CD4-positive, alpha-beta T cell treated with Interleukin-6 for 4 hours (primary cell): ENCODE measurements around the gene RUFY2.
"Not testable (repeated sequence)": the region's sequence is repeated elsewhere in the genome, so short reads cannot be mapped to it uniquely, and the experiment has no call there.

Experiments
- DNase-seq: peaks from one replicate; pipeline ENCODE4 v3.0.0-alpha.2; 2020; ENCODE audit warnings: mixed read lengths

The RUFY2 gene, protein sequence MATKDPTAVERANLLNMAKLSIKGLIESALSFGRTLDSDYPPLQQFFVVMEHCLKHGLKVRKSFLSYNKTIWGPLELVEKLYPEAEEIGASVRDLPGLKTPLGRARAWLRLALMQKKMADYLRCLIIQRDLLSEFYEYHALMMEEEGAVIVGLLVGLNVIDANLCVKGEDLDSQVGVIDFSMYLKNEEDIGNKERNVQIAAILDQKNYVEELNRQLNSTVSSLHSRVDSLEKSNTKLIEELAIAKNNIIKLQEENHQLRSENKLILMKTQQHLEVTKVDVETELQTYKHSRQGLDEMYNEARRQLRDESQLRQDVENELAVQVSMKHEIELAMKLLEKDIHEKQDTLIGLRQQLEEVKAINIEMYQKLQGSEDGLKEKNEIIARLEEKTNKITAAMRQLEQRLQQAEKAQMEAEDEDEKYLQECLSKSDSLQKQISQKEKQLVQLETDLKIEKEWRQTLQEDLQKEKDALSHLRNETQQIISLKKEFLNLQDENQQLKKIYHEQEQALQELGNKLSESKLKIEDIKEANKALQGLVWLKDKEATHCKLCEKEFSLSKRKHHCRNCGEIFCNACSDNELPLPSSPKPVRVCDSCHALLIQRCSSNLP

DNA sequence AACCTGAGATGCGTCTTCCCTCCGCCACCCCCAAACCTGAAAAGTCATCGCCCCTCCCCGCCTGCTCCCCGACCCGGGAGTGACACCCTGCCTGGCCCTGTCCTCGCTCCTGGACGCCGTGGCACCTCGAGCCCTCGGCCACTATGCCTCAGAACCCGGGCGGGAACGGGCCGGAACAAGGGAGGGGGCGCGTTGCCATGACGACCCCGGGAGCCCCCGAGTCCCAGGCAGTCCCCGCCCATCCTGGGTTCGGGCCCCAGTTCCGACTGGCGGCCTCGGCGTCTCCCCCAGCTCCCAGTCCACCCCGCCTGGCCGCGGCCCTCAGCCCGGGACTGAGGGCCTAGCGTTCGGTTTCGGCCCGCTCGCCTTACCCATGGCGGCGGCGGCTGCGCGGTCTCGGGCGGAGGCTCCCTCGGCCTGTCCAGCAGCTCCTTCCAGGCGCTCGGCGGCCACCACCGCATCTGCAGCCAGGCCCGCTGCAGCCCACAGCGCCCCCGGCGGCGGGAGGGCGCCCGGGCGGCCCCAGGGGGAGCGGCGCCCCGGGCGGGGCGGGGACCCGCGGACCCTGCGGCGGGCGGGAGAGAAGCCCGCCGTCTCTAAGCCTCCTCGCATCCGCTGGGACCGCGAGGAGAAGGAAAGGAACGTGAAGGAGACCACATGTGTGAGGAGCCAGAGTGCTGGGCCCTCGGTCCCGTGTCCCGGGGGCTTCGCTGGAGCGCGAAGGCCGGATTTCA, at the start of gene RUFY2:
TSS of gene RUFY2 (minus strand) at position 463 of the 734 bp plus-strand sequence. CDS start at position 375, 88 bp downstream.
- peak; percentile 79 for DNase-seq

DNA sequence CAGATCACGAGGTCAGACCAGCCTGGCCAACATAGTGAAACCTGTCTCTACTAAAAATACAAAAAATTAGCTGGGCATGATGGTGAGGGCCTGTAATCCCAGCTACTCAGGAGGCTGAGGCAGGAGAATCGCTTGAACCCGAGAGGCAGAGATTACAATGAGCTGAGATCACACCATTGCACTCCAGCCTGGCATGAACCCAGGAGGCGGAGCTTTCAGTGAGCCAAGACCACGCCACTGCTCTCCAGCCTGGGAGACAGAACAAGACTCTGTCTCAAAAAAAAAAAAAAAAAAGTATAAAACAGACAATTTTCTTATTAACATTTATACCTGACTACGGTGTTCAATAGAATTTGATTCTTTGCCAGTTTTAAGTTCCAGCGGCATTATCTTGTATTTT, 42.6 kb upstream of the RUFY2 start:
- not testable (repeated sequence) for DNase-seq

DNA sequence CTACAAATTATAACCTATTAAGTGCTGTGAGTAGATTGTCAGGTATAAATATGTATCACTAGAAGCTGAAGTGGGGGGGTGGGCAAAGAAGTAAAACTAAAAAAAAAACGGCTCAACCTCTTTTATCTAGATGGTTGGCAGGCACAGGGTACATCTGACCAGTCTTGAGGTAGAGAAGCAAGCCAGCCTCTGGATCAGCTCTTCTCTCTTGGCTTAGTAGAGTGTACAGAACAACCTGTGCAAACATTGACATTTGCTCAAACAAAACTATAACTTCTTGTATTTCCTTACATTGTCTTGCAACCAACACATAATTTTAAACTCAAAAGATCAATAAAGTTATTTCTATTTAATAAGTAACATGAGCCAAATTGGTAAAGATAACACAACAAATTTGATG, 39.1 kb upstream of the RUFY2 start:
- no peak for DNase-seq

DNA sequence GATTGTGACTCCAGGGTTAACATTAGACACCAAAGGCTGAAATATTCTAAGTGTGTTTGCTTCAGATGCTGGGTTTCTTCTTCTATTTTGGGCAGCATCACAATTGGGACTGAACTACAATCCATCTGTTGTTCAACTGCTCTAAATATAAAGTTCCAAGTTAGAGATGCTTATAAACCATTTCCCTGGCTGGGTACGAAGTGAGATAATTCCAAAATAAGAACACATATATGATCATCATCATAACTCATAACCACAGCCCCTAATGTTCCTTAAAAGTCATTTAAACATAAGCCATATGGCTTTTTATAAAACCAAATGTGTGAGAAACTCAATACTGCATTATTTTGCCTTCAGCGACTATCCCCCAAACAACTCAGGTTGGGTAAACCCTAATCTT, 35.9 kb upstream of the RUFY2 start:
- no peak for DNase-seq

DNA sequence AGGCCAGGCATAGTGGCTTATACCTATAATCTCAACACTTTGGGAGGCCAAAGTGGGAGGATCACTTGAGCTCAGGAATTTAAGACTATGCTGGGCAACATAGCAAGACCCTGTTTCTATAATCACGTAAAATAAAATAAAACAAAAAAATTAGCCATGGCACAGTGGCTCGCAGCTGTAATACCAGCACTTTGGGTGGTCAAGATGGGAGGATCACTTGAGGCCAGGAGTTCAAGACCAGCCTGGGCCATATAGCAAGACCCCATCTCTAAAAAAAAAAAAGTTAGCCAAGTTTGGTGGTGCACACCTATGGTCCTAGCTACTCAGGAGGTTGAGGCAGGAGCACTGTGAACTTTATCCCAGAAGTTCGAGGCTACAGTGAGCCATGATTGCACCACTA, 33.8 kb upstream of the RUFY2 start:
- DNase-seq: no peak

DNA sequence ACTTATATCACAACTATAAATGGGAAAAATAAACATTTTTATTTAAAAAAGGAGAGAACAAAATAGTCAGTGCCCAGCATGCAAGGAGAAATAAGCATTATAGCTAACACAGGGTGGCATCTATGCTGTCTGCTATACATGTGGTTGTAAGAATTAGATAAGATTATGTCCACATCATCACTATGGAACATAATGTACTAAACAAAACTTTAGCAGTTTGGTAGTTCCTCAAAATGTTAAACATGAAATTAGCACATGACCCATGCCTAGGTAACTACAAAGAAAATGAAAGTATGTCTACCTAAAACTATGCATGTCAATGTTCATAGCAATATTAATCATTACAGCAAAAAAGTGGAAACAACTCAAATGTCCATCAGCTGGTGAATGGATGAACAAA, 28.7 kb upstream of the RUFY2 start:
- no peak for DNase-seq

DNA sequence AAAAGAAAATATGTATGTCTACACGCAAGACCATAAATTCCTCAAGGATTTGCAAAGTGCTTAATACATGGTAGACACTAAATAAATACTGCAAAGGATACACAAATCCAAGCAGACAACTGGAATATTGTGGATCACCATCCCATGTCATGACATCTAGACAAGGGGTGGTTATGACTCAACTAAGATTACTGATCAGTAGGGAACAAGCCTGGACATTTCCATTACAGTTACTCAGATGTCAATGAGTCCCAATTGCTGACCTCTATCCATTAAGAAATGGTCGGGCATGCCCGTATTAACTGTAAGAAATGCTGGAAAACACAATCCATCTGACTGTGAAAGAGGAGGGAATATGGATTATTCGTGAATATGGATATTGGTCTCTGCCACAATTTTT, 27.6 kb upstream of the RUFY2 start:
- DNase-seq: no peak

DNA sequence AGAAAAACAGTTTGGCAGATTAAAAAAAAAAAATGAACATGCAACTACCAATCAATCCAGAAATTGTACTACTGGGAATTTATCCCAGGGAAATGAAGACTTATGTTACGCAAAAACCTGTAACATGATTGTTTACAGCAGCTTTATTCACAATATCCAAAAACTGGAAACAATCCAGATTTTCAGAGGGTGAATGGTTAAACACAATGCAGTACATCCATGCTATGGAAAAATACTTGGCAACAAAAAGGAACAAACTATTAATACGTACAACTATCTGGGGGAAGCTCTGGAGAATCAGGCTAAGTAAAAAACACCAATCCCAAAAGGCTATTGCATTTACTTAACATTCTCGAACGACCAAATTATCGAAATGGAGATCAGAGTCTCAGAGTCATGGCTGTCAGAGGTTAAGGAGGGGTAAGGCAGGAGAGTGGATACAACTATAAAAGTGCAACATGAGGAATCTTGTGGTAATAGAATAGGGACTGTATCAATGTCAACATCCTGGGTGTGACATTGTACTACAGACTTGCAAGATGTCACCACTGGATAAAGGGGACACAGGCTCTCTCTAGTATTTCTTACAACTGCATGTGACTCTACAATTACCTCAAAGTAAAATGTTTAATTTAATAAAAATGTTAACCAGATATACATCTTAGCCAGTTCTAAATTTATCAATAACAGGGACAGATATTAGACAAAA, 21.5 kb upstream of the RUFY2 start:
- no peak for DNase-seq

DNA sequence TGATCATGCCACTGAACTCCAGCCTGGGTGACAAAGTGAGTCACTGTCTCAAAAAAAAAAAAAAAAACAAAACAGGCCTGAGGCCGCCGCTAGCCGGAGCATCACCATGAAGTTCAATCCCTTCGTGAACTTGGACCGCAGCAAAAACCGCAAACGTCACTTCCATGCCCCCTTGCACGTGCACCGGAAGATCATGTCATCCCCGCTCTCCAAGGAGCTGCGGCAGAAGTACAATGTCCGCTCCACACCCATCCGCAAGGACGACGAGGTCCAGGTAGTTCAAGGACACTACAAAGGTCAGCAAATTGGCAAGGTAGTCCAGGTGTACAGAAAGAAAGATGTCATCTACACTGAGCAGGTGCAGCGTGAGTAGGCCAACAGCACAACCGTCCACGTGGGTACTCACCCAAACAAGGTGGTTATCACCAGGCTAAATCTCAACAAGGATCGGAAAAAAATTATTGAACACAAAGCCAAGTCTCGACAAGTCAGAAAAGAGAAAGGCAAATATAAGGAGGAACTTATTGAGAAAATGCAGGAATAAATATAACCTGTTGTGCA, 17.5 kb upstream of the RUFY2 start:
- DNase-seq: no peak

DNA sequence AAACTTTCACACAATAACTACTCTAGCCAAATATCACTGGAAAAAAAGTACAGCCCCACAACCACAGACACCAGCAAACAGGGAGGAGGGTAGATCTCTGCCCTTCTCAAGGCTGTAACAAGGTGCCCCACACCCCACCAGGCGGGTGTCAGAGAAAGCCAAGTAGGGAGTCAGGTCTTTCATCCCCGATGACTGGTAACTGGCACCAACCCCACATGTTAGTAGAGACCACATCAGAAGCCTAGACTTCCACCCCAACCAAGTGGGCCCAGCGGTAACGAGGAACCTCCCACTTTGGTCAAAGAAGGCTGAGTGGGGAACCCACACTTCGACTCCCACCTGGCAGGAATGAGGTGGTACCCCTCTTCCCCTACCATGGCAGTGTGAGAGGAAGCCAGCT, 16.4 kb upstream of the RUFY2 start:
- peak; percentile 47 for DNase-seq

DNA sequence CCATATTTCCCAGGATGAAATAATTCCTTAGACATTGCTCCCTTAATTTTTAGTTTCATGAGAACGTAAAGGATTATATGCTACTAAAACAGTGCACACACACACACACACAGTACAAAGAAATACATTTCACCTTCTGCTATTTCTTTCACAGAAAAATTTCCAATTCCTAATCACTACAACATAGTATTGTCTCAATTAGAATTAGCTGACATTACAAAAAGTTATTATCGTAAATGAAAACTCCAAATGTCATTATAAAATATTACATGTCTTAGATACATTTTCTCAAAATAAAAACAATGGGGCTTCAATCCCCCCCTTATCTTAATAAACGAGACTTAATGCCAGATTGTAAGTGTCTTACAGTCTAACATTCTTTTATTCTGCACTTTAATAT, 12.3 kb upstream of the RUFY2 start:
- DNase-seq: no peak

DNA sequence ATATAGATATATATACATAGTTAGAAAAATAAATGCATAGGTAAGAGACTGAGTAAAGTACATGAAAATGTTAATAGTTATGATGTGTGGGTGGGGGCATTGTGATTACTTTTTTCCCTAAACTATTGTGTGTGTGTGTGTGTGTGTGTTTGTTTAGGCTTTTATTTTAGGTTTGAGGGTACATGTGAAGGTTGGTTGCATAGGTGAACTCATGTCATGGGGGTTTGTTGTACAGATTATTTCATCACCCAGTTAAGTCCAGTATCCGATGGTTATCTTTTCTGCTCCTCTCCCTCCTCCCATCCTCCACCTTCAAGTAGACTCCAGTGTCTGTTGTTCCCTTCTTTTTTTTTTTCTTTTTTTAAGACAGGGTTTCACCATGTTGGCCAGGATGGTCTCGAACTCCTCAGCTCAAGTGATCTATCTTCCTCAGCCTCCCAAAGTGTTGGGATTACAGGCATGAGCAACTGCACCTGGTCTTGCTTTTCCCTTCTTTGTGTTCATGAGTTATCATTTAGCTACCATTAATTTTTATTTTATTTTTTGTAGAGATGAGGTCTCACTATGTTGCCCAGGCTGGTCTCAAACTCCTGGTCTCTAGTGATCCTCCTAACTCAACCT, 1.9 kb upstream of the RUFY2 start:
- DNase-seq: no peak

DNA sequence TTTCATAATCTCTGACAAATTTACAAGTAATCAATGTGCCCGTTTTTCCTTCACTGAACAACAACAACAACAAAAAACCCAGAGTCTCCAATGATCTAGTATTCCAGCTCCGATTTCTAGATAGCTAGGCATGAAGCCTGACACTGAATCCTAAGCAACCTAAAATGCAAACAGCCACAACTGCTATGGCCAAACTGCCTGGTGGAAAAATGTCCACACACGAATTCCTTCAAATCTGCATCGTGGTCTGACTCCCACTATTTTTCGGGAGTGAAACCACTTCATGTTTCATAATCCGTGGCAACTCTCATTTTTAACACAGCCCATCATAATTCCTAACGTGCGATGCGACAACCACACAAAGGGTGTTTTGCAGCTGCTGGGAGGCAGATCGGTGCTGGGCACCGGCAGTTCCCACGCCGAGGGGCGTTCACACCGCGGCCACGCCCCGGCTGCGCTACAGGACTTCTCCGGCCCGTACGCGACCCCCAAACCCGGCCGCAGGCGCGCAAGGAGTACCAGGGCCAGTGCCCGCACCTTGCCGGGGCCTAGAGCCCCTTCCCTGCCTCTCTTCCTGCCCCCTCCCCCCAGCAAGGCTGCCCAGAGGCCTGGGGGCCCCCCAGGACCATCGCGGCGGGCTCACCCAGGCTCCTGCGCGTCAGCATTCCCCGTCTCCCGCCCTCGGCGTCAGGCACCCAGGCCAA, 814 bp downstream of the RUFY2 start:
- peak; percentile 37 for DNase-seq

DNA sequence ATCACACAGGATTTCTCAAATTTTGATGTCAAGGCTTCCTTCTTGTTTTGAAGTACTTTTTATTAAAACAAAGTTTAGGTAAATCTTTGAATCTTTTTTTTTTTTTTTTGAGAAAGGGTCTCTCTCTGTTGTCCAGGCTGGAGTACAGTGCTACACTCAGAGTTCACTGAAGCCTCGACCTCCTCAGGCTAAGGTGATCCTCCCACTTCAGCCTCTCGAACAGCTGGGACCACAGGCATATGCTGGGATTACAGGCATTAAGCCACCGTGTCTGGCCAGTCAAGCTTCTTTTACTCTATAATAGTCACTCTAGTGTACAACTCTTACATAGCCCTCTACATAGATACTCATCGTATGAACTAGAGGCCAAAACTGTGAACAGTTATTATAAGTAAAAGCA, 3.4 kb downstream of the RUFY2 start:
- no peak for DNase-seq

DNA sequence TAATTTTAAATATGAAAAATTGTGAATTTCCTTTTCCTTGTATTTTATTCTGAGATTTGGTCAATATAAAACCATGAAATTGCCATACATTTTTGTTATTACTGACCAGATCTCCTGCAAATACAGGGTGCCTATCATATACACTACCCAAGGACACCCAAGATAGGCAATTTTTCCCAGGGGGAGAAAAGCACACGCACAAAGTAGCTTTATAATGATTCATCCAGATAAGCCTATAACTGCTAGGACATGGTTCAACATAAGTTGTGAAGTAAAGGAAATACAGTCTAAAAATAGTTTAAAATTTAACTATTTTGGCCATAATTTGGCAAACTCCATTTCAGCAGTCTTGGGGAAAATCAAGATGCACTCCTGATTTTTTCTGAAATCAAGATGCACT, 4.8 kb downstream of the RUFY2 start:
- DNase-seq: no peak

DNA sequence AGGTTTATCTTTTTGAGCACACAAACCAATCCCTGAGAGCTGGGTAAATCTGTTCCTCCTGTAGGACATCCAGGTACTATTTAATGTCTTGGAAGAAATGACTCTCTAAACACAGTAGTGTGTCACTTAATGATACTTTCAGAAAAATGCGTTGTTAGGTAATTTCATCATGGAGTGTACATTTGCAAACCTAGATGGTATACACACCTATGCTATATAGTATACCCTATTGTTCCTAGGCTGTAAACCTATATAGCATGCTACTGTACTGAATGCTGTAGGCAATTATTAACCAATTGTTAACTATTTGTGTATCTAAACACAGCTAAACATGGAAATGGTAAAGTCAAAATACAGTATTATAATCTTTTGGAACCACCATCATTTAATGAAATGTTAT, 10.1 kb downstream of the RUFY2 start:
- DNase-seq: no peak

DNA sequence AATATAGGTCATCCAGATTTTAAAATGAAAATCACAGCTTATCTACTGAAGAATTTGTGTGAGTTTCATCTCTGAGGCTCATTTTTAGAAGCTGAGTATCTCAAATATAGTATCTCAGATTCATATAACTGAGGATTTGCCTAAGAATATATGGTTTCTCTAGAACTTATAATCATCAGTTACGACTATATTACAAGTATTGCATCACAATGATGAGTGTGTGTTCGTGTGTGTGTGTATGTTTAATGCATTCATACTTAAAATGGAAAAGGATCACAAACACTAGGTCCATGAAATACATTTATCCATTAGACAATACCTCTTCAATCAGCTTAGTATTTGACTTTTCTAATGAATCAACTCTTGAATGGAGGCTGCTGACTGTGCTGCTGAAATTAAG, 21.3 kb downstream of the RUFY2 start:
- DNase-seq: no peak

DNA sequence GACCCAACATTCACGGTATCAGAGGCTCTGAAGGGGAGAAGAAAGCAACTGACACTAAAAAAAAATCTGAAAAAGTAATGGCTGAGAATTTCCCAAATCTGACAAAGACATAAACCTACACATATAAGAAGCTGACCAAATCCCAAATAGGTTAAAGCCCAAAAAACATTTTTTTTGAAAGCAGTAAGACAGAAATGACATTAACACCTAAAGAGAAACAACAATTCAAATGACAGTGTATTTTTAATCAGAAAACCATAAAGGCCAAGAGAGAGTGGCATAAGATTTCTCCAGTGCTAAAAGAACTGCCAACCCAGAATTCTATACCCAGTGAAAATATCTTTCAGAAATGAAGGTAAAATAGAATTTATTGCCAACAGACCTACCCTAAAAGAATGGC, 35.5 kb downstream of the RUFY2 start:
- DNase-seq: no peak

DNA sequence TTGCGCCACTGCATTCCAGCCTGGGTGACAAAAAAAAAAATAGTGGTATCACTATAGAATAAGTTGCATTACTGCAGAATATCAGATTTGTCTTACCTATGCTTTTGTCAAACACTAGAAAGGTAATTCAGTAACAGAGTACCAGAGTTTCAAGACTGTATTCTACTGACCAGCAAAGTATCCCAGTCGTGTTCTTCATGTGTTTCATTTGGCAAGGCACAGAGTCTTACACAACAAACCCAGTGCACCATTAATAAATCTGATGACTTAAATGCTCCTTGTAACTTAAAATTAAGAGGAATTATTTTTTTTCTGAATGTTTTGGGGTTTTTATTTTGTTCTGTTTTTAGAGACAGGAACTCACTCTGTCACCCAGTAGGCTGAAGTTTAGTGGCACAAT, 40.0 kb downstream of the RUFY2 start:
- DNase-seq: no peak

DNA sequence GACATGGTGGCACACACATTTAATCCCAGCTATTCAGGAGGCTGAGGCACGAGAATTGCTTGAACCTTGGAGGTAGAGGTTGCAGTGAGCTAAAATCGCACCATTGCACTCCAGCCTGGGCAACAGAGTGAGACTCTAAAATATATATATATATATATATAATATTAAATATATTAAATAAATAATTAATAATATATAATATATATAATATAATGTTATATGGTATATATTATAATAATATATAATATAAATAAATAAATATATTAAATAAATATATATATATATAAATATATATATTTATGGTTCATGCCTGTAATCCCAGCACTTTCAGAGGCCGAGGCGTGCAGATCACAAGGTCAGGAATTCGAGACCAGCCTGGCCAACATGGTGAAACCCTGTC, 40.5 kb downstream of the RUFY2 start:
- DNase-seq: no peak

DNA sequence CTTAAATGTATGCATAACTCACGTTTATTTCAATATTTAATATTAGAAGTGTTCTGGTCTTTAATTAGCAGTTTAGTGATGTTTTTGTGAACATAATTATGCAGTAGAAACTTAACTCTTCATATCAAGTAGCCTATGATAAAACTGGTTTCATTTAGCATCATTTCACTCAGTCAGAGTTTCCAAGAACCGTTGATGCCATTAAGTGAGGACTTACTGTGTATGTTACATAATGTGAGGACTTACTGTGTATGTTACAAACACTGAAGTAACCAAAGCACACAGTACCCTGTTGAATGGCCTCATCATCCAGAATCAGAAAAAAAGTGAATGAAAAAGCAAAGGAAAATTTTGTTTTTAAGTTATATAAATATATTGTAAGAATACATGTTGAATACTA, 41.5 kb downstream of the RUFY2 start:
- no peak for DNase-seq
